Smooth muscle cell (in vitro differentiated cells): Measurements from ENCODE around the gene CACNA2D3. TPM values are rescaled to one million over a fixed set of nuclear protein-coding genes. Genes with fewer than 3 reads are reported as not detected.

Source experiments
- DNase-seq: peaks from one replicate; lab custom pipeline; 2025; ENCODE audit not compliant: unreplicated experiment; lab: John Stamatoyannopoulos, UW
- H2AFZ ChIP-seq: fragments of 200-600 bp; sonication (generic); 2 replicates; pipeline ENCODE4 v1.6.0; 2016; ENCODE audit warnings: antibody characterized with exemption, low read depth, mild to moderate bottlenecking
- H3F3A ChIP-seq: fragments of 200-600 bp; sonication (generic); 2 replicates; pipeline ENCODE4 v1.6.0; 2017; ENCODE audit warnings: antibody characterized with exemption, low read depth
- H3K27ac ChIP-seq: fragments of 200-600 bp; sonication (generic); 2 replicates; pipeline ENCODE4 v1.5.1; 2016; ENCODE audit warnings: low read depth, mild to moderate bottlenecking
- H3K27me3 ChIP-seq: fragments of 200-600 bp; sonication (generic); 2 replicates; pipeline ENCODE4 v1.6.1; 2016; ENCODE audit warnings: low read depth, mild to moderate bottlenecking
- H3K36me3 ChIP-seq: fragments of 200-600 bp; sonication (generic); 2 replicates; pipeline ENCODE4 v1.5.1; 2016; ENCODE audit warnings: low read depth
- H3K4me1 ChIP-seq: fragments of 200-600 bp; sonication (generic); 2 replicates; pipeline ENCODE4 v1.5.1; 2016; ENCODE audit warnings: low read depth
- H3K4me2 ChIP-seq: fragments of 200-600 bp; sonication (generic); 2 replicates; pipeline ENCODE4 v1.6.0; 2016; ENCODE audit warnings: mild to moderate bottlenecking
- H3K4me3 ChIP-seq: fragments of 200-600 bp; sonication (generic); 2 replicates; pipeline ENCODE4 v1.5.1; 2016; ENCODE audit warnings: mild to moderate bottlenecking
- H3K79me2 ChIP-seq: fragments of 200-600 bp; sonication (generic); 2 replicates; pipeline ENCODE4 v1.6.0; 2016; ENCODE audit warnings: low read depth, mild to moderate bottlenecking
- H3K9ac ChIP-seq: fragments of 200-600 bp; sonication (generic); 2 replicates; pipeline ENCODE4 v1.6.0; 2016; ENCODE audit warnings: low read depth
- H3K9me3 ChIP-seq: fragments of 200-600 bp; sonication (generic); replicated peaks from 2 replicates; pipeline ENCODE4 v1.5.1; 2016; ENCODE audit warnings: low read depth
- H4K20me1 ChIP-seq: fragments of 200-600 bp; sonication (generic); 2 replicates; pipeline ENCODE4 v1.6.0; 2016; ENCODE audit warnings: low read depth
- WGBS: methylation state at CpG from one replicate; pipeline ENCODE4 v1.1.7; 2016; ENCODE audit warnings: low lambda C conversion rate; 5-methylcytosine and 5-hydroxymethylcytosine counted together
- polyA plus RNA-seq: library from polyadenylated mRNA; unstranded; fragments of >200 nt; fragmentation: Nextera tagmentation; extraction: Ambion mirVana; gene quantifications from 2 replicates; pipeline ENCODE4 v1.2.1, GENCODE V29; 2016
- total RNA-seq: library from RNA; depleted of rRNA; stranded (reverse); fragments of >200 nt; gene quantifications from 2 replicates; pipeline ENCODE4 v1.2.3, GENCODE V29; 2014
- TF ChIP-seq, protein P1 (sequence below): fragments of 200-600 bp; sonication (generic); IDR thresholded peaks from 2 replicates; pipeline ENCODE4 v1.5.1; 2017; ENCODE audit warnings: borderline replicate concordance, mild to moderate bottlenecking, antibody characterized with exemption; ENCODE audit not compliant: insufficient read depth, poor library complexity, severe bottlenecking

Gene CACNA2D3
- 0.09 and 0.90 TPM in 2 replicates for total RNA-seq
- 0.05 and 0.15 TPM in 2 replicates for polyA plus RNA-seq

- H4K20me1 ChIP-seq: no peaks in the 10 kb centered on the region
- H3K9ac ChIP-seq: no peak within 1 kb of the TSS
- no peak within 1 kb of the TSS for H3K27ac ChIP-seq
- peaks cover 10% of the 10 kb centered on the region for H3K4me1 ChIP-seq
- no peaks in the 10 kb centered on the region for H3K36me3 ChIP-seq
- TF ChIP-seq, protein P1, sequence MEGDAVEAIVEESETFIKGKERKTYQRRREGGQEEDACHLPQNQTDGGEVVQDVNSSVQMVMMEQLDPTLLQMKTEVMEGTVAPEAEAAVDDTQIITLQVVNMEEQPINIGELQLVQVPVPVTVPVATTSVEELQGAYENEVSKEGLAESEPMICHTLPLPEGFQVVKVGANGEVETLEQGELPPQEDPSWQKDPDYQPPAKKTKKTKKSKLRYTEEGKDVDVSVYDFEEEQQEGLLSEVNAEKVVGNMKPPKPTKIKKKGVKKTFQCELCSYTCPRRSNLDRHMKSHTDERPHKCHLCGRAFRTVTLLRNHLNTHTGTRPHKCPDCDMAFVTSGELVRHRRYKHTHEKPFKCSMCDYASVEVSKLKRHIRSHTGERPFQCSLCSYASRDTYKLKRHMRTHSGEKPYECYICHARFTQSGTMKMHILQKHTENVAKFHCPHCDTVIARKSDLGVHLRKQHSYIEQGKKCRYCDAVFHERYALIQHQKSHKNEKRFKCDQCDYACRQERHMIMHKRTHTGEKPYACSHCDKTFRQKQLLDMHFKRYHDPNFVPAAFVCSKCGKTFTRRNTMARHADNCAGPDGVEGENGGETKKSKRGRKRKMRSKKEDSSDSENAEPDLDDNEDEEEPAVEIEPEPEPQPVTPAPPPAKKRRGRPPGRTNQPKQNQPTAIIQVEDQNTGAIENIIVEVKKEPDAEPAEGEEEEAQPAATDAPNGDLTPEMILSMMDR: no peak
- H3K79me2 ChIP-seq: no peaks in the 10 kb centered on the region
- H3K4me2 ChIP-seq: peak within 1 kb of the TSS; percentile 93
- no peaks in the 10 kb centered on the region for H3F3A ChIP-seq
- peak within 1 kb of the TSS; percentile 57 for H3K4me3 ChIP-seq
- no peak for DNase-seq
- no peaks in the 10 kb centered on the region for H3K9me3 ChIP-seq
- H2AFZ ChIP-seq: peak within 1 kb of the TSS; percentile 43
- WGBS: 0% methylated on average over 53 of the region's 100 CpGs
- H3K27me3 ChIP-seq: peaks cover 97% of the 10 kb centered on the region
Observed at GRCh38 chr3:54122324-54123002, at the start of gene CACNA2D3. CACNA2D3 (plus strand) TSS chr3:54122552.

- no peaks in the 10 kb centered on the region for H3K4me1 ChIP-seq
- no peak overlapping the region for H3K4me2 ChIP-seq
- no peaks in the 10 kb centered on the region for H3F3A ChIP-seq
- DNase-seq: no peak
- H4K20me1 ChIP-seq: no peaks in the 10 kb centered on the region
- H3K4me3 ChIP-seq: no peak overlapping the region
- peaks cover 14% of the 10 kb centered on the region for H3K27me3 ChIP-seq
- H3K9me3 ChIP-seq: no peaks in the 10 kb centered on the region
- H2AFZ ChIP-seq: no peak overlapping the region
- WGBS: 88% methylated on average over 4 of the region's 4 CpGs
- TF ChIP-seq, protein P1: no peak
- H3K9ac ChIP-seq: no peak overlapping the region
- H3K27ac ChIP-seq: no peak overlapping the region
- H3K36me3 ChIP-seq: no peaks in the 10 kb centered on the region
- no peaks in the 10 kb centered on the region for H3K79me2 ChIP-seq
Observed at GRCh38 chr3:54073386-54073785, 49.0 kb upstream of the CACNA2D3 start.

DNA sequence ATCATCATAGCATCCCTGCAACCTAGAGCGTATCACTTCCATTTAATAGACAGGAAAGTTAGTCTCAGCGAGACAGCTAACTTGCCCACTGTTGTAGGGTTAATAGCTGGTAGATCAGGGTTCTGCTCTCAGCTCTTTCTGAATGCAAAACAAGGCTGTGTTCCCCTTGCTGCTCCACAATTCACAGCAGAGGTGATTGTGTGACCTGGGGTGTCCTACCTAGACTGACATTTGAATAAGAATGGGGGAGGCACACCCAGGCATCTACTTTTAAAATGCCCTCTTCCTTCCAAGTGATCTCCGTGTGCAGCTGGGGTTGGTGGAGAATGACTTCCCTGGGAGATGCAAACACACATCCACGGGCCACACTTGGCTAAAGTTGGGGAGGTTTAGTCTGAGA is 43.0 kb upstream of the CACNA2D3 start:
- Histone ChIP-seq H3K27me3 (peaks cover 73% of the 10 kb centered on the region), H3K4me2 (no peak overlapping the region), H4K20me1 (no peaks in the 10 kb centered on the region), H2AFZ (no peak overlapping the region), H3K36me3 (no peaks in the 10 kb centered on the region), H3K9ac (no peak overlapping the region), H3K9me3 (no peaks in the 10 kb centered on the region), H3K27ac (no peak overlapping the region), H3K79me2 (no peaks in the 10 kb centered on the region), H3F3A (no peaks in the 10 kb centered on the region), H3K4me3 (no peak overlapping the region), H3K4me1 (no peaks in the 10 kb centered on the region)
- TF ChIP-seq, protein P1: no peak
- whole genome bisulfite sequencing: 65% methylated on average over 4 of the region's 4 CpGs
- no peak for DNase-seq
